NT2/D1 (cell line): ENCODE measurements around the gene KLHL26.
"Not testable (repeated sequence)": the region's sequence is repeated elsewhere in the genome, so short reads cannot be mapped to it uniquely, and the experiment has no call there.

Experiments used
- DNase-seq: peaks from one replicate; pipeline ENCODE4 v3.0.0-alpha.2; 2011; ENCODE audit warnings: low read depth, low spot score
- H3K27me3 ChIP-seq: 2 replicates; pipeline ENCODE4 v1.6.0; 2011; ENCODE audit warnings: mild to moderate bottlenecking; ENCODE audit not compliant: insufficient read length, insufficient read depth
- H3K36me3 ChIP-seq: 2 replicates; pipeline ENCODE4 v1.6.1; 2011; ENCODE audit warnings: mild to moderate bottlenecking, low read length, mixed read lengths; ENCODE audit not compliant: insufficient read depth, insufficient read length
- H3K4me1 ChIP-seq: 2 replicates; pipeline ENCODE4 v1.5.1; 2011; ENCODE audit not compliant: insufficient read depth, insufficient read length
- H3K4me3 ChIP-seq: 2 replicates; pipeline ENCODE4 v1.5.1; 2011; ENCODE audit warnings: low read depth; ENCODE audit not compliant: insufficient read length
- H3K9ac ChIP-seq: 2 replicates; pipeline ENCODE4 v1.6.0; 2011; ENCODE audit warnings: low read depth; ENCODE audit not compliant: insufficient read length
- H3K9me3 ChIP-seq: 2 replicates; pipeline ENCODE4 v1.5.1; 2011; ENCODE audit warnings: mild to moderate bottlenecking, low read length; ENCODE audit not compliant: insufficient read depth
- SUZ12 ChIP-seq: IDR thresholded peaks from 2 replicates; pipeline ENCODE4 v1.6.1; 2011; ENCODE audit not compliant: insufficient read length, insufficient read depth; ENCODE audit errors: extremely low read depth
- YY1 ChIP-seq: IDR thresholded peaks from 2 replicates; pipeline ENCODE4 v1.6.1; 2011; ENCODE audit not compliant: insufficient read length, insufficient read depth
- ZNF274 ChIP-seq: IDR thresholded peaks from 2 replicates; pipeline ENCODE4 v1.6.1; 2011; ENCODE audit warnings: mild to moderate bottlenecking, low read depth, low read length

Gene KLHL26

GRCh38 chr19:18595475-18595874 lies 41.4 kb upstream of the KLHL26 start:
- H3K36me3 ChIP-seq: peaks cover 16% of the 10 kb centered on the region
- peaks cover 22% of the 10 kb centered on the region for H3K4me1 ChIP-seq
- no peak for DNase-seq
- no peak for TF ChIP-seq YY1
- no peak for TF ChIP-seq SUZ12
- TF ChIP-seq ZNF274: no peak
- peak overlapping the region; percentile 51 for H3K9ac ChIP-seq
- H3K4me3 ChIP-seq: no peak overlapping the region
- H3K27me3 ChIP-seq: peaks cover 11% of the 10 kb centered on the region
- H3K9me3 ChIP-seq: no peaks in the 10 kb centered on the region

DNA sequence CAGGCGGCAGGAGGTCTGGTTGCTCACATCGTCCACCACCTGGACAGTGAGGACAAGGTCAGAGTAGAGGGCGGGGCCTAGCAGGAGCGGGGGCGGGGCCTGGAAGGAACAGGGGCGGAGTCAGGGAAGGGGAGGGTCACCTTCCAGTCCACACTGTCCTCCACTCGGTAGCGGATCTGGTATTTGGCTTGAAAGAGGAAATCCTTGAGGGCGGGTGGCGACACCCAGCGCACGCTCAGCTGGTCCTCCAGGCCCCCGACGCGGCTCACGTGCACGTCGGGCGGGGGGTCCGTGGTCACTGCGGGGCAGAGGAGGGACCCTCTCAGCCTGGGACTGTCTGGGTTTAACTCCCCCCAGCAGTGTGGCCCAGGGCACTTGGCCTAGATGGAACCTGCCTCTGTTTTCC lies 40.1 kb upstream of the KLHL26 start:
- DNase-seq: no peak
- no peaks in the 10 kb centered on the region for H3K9me3 ChIP-seq
- H3K27me3 ChIP-seq: peaks cover 16% of the 10 kb centered on the region
- H3K4me3 ChIP-seq: no peak overlapping the region
- TF ChIP-seq YY1 (no peak), SUZ12 (no peak), ZNF274 (no peak)
- H3K9ac ChIP-seq: peak overlapping the region; percentile 37
- peaks cover 9% of the 10 kb centered on the region for H3K36me3 ChIP-seq
- peaks cover 19% of the 10 kb centered on the region for H3K4me1 ChIP-seq

DNA sequence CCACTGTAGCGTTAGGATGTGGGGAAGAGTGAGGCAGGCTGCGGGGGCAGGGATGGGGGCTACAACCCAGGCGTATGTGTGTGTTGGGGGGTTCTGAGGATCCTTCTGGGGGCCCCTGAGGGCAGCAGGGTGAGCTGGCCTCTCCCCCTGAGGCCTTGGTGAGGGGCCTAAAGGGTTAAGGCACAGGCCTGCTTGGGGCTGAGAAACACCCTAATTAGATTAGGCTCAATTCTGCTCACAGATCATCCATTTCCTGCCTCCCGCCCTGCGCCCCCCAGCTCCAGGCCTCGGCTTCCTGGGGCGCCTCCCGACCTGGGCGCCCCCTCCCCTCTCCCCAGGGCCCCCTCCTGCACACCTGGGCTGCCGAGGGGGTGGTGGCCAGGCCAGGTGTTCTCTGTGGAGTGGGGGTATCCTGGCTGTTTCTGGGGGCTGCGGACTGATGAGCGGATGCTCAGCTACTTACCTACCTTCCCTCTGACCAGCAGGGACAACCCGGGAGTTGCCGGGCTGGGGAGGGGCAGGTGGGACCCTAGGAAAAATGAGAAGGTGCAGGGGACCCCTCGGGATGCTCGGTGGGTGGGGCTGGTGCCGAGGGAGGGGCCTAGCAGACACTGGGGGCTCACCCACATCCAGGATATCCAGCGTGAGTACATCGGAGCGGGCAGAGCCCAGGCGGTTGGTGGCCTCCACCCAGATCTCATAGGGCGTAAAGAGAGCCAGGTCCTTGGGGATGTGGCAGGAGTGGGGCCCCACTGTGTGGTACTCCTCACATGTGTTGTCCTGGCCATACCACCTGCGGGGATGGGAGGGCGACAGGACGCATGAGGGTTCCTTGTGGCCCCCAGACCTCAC lies 38.8 kb upstream of the KLHL26 start:
- H3K4me1 ChIP-seq: peaks cover 21% of the 10 kb centered on the region
- H3K9ac ChIP-seq: peak overlapping the region; percentile 8
- peaks cover 29% of the 10 kb centered on the region for H3K27me3 ChIP-seq
- H3K36me3 ChIP-seq: peaks cover 2% of the 10 kb centered on the region
- TF ChIP-seq ZNF274 (no peak), SUZ12 (no peak), YY1 (no peak)
- H3K9me3 ChIP-seq: no peaks in the 10 kb centered on the region
- no peak overlapping the region for H3K4me3 ChIP-seq
- DNase-seq: no peak

- TF ChIP-seq YY1 (no peak), SUZ12 (no peak), ZNF274 (no peak)
- H3K36me3 ChIP-seq: no peaks in the 10 kb centered on the region
Measured at GRCh38 chr19:18599485-18599884, 37.3 kb upstream of the KLHL26 start.

DNA sequence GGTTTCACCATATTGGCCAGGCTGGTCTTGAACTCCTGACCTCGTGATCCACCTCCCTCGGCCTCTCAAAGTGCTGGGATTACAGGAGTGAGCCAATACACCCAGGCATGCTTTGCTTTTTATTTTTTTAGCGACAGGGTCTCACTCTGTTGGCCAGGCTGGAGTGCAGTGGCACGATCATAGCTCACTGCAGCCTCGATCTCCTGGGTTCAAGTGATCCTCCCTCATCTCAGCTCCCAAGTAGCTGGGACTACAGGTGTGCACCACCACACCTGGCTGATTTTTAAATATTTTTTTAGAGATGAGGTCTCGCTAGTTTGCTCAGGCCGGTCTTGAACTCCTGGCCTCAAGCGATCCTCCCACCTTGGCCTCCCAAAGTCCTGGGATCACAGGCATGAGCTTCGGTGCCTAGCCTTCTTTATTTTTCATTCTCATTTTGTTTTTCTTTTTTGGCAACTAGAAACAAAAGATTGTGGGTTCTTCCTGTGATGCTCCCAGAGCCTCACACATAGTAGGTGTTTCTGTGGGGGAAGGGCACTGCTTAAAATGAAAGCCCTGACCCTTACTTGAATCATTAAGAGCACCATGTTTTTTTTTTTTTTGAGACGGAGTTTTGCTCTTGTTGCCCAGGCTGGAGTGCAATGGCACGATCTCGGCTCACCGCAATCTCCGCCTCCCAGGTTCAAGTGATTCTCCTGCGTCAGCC lies 36.0 kb upstream of the KLHL26 start:
- not testable (repeated sequence) for DNase-seq, H3K9ac ChIP-seq, H3K4me3 ChIP-seq, H3K9me3 ChIP-seq, H3K36me3 ChIP-seq
- H3K4me1 ChIP-seq: peaks cover 28% of the 10 kb centered on the region
- H3K27me3 ChIP-seq: peaks cover 56% of the 10 kb centered on the region

More at GRCh38 chr19:18599485-18599884, 37.3 kb upstream of the KLHL26 start:
- Histone ChIP-seq H3K9ac (no peak overlapping the region), H3K4me3 (no peak overlapping the region), H3K9me3 (no peaks in the 10 kb centered on the region), H3K4me1 (peaks cover 23% of the 10 kb centered on the region), H3K27me3 (peaks cover 42% of the 10 kb centered on the region)
- no peak for DNase-seq

- peaks cover 25% of the 10 kb centered on the region for H3K4me1 ChIP-seq
- DNase-seq: no peak
- TF ChIP-seq ZNF274 (no peak), YY1 (no peak), SUZ12 (no peak)
- no peaks in the 10 kb centered on the region for H3K36me3 ChIP-seq
- H3K9me3 ChIP-seq: no peaks in the 10 kb centered on the region
- H3K4me3 ChIP-seq: no peak overlapping the region
- peaks cover 62% of the 10 kb centered on the region for H3K27me3 ChIP-seq
- no peak overlapping the region for H3K9ac ChIP-seq
Measured at GRCh38 chr19:18601875-18602274, 35.0 kb upstream of the KLHL26 start.

- Histone ChIP-seq H3K4me3 (peak overlapping the region; percentile 18), H3K36me3 (no peaks in the 10 kb centered on the region), H3K27me3 (peaks cover 77% of the 10 kb centered on the region), H3K9ac (peak overlapping the region; percentile 72), H3K9me3 (no peaks in the 10 kb centered on the region), H3K4me1 (peaks cover 34% of the 10 kb centered on the region)
- TF ChIP-seq ZNF274 (no peak), YY1 (no peak), SUZ12 (no peak)
- DNase-seq: no peak
Measured at GRCh38 chr19:18603255-18603957, 33.4 kb upstream of the KLHL26 start.
